GM21717 (cell line): Measurements from ENCODE around the gene ZNF469.

ENCODE experiments used
- ATAC-seq: cut with Tn5 transposase; IDR thresholded peaks from one replicate; pipeline ENCODE4 v1.9.1; 2021; ENCODE audit warnings: mild to moderate bottlenecking, moderate library complexity; ENCODE audit not compliant: unreplicated experiment

ZNF469 gene

DNA sequence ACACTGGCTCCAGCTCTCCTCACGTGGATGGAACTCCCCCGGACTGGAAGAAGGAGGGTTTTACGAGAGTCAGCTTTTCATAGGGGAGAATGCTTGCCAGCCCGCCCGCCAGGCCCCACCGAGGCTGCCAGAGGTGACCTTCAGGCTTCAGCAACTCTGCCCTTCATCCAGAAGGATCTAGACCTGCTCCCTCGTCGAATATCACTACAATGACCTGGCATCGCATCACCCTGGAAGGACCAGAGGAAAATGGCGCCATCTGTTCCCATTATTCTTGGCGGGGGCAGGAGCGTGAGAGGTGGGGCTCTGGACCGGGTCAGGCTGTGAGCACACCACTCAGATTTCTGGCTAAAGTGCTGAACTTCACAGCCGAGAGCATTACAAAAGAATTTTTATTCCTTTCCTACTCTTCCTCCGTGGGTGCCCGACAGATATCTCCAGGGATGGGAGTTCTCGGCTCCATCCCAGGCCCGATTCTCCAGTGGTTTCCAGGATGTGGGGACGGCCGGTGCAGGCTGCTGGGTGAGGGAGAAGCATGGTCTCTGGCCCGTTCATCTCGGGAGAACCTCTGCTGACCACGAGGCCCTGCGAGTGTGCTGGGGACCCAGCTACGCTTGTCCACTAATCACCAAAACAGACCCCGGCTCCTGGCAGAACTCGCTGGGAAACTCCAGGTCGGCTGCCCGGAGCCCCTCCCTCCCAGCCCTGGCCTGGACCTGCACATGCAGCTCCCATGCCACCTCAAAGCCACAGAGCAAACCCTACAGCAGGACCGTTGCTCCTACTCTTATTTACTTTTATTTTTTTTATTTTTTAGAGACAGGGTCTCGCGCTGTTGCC is 36.8 kb upstream of the ZNF469 start:
- no peak for ATAC-seq

GRCh38 chr16:88346680-88347505 is 35.9 kb upstream of the ZNF469 start:
- no peak for ATAC-seq

- ATAC-seq, result no peak
These were observed 34.9 kb upstream of the ZNF469 start for GRCh38 chr16:88347656-88348376.

DNA sequence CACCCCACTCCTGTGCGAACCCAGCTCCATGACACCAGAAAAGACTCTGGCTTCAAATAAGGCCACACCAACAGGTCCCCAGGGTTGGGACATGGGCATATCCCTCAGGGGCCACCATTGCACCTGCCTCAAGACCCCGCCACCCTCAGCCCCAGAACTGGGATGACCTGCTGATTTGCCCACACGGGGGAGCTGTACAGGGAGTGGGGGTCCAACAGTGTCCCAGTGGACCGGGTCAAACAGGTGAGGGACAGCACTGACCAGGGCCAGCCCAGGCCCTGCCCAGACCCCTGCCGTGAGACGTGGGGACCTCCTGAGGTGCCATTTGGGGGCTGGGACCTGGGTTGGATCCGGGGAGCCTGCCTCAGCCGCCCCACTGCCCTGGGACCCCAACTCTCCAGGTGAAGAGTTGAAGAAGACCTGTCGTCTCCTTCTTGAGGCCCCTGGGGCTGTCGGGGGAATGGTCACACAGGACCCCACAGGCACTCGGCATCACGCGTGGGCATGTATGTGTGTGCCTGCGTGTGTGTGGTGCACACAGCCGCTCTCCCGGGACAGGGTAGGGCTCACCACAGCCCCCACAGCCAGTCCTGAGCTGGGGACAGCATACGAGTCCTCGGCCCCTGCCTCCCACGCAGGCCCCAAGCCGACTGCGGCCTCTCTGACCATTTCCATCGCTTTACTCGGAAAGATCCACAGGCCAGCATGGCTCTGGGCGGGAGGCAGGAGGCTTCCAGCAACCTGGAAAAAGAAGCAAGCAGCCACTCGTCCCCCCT is 34.2 kb upstream of the ZNF469 start:
- no peak for ATAC-seq

GRCh38 chr16:88349153-88349902 is 33.4 kb upstream of the ZNF469 start:
- no peak for ATAC-seq

- no peak for ATAC-seq
These were observed 32.6 kb upstream of the ZNF469 start for GRCh38 chr16:88349903-88350900.

DNA sequence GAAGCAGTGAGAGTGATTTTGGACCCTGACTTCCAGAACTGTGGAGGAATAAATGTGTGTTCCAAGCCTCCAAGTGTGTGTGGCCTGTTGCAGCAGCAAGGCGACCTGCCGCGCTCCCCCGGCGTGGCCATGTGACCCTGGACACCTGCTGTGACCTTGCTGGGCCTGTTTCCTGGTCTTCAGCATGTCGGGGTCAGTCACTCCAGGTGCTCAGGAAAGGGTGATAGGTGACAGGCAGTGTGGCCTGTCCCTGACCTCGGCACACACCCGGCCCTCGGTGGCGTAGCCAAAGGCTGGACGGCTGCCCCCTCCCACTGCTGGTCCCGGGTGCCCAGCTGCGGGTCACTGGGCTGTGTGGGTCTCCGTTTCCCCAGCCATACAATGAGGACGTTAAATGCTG is 31.8 kb upstream of the ZNF469 start:
- no peak for ATAC-seq

DNA sequence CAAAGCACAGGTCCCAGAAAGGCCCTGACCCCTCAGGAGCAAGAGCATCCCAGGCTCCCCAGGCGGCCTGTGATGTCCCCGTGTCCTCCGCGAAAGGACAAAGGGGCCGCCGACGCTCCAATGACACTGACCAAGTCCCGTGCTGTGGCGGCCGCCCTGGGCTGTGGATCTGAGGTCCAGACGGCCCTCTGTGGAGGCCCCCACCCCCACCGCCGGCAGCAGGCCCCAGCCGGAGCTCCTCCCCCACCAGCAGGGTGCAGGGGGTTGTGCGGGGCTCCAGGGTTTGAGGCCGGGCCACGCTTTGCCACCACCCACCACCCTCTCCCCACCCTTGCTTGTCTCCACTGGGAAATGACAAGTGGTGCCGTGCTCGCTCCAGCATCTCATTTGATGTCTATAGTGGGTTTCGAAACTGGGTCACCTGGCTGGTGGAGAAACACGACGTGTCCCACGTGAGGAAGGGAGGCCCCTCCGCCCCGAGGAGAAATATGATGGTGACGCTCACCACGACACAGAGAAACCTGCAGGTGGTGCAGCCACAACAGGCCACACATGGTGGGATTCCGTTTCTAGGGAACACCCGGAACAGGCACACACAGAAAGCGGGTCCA is 31.2 kb upstream of the ZNF469 start:
- no peak for ATAC-seq

DNA sequence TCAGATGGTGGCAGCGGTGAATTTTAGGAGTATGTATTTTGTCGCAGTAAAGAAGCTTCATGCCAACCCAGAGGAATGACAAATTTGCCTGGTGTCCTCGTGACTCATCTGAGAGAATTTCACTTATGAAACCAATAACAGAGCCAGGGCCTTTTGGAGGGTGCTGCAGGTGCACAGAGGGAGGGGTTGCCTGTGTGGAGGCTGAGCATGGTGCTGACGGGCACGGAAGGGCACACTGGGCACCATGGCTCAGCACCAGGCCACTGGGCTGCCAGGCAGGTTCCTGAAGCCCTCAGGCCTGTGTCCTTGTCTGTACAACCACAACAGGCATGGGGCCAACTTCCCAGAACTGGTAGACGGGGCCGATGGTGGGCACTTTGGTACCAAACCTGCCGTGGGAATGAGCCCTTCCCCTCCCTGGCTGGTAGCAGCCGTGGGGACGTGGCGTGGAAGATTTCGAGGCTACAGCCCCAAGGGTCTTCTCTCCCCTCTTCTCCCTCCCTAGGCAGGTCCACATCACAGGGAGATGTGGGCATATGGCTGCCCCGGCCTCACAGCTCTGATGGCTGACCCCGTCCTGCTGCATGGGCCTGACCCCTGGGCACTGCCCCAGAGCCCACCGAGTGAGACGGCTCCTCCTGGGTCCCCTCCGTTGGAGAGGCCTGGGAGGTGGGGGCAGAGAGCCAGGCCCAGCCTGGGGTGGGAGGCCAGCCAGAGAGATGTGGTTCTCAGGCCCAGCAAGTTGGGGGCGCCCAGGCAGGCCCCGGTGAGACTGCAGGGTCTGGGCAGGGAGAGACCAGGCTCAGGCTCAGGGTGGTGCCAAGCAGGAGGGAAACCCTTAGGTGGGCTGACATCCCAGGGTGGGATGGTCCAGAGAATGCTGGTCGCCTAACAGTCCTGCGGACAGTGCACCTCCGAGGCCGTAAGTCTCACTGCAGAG is 30.2 kb upstream of the ZNF469 start:
- no peak for ATAC-seq

GRCh38 chr16:88353232-88353631 is 29.5 kb upstream of the ZNF469 start:
- no peak for ATAC-seq

- no peak for ATAC-seq
These were observed 29.1 kb upstream of the ZNF469 start for GRCh38 chr16:88353691-88354090.

GRCh38 chr16:88354229-88355092 is 28.3 kb upstream of the ZNF469 start:
- no peak for ATAC-seq

DNA sequence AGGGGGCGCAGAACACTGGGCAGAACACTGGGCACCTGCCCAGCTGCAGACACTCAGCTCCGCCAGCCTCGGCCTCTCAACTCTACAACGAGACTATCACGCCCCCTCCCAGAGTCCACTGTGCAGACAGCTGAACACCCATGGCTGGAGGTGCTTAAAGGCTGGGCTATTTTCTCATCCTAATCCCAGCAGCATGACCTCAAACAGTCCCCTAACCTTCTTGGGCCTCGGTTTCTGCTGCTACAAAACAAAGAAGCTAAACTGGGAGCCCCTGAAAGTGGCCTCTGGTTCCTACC is 27.7 kb upstream of the ZNF469 start:
- no peak for ATAC-seq

DNA sequence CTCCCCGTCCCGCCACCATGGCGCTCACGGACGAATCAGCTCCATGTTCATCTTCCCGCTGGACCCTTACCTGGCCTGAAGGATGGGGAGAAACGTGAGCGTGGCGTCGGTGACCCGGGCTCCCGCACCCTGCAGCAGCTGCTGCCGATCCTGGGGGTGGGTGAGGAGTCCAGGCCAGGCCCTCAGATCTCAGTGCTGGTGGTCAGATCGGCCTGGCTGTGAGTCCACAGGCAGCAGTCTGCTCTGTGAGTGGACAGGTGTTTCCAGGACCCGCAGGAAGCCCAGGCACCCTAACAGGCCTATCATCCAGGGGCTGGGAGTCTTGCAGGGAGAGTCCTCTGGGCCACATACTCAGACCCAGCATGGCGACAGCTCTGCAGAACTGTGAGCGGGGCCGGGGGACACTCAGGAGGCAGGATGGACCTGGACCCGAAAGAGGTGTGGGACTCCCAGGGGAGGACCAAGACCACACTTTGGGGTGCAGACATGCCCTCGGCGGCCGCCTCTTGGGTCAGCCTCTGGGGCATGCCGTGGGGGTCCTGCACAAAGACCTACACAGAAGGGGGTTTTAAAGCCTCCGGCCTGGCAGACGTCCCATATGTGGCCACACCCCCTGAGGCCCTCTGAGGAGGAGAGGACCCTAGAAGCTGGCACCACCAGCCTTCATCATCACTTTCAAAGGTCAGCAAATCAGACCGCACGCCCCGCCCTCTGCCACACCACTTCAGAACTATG is 27.2 kb upstream of the ZNF469 start:
- ATAC-seq, result no peak

GRCh38 chr16:88356124-88356726 is 26.5 kb upstream of the ZNF469 start:
- no peak for ATAC-seq
